Fibroblast of gingiva (primary cell): ENCODE measurements around the gene CD300LG.

Source experiments
- DNase-seq: peaks from one replicate; pipeline ENCODE4 v3.0.0-alpha.2; 2011; ENCODE audit warnings: low read depth

CD300LG gene

DNA sequence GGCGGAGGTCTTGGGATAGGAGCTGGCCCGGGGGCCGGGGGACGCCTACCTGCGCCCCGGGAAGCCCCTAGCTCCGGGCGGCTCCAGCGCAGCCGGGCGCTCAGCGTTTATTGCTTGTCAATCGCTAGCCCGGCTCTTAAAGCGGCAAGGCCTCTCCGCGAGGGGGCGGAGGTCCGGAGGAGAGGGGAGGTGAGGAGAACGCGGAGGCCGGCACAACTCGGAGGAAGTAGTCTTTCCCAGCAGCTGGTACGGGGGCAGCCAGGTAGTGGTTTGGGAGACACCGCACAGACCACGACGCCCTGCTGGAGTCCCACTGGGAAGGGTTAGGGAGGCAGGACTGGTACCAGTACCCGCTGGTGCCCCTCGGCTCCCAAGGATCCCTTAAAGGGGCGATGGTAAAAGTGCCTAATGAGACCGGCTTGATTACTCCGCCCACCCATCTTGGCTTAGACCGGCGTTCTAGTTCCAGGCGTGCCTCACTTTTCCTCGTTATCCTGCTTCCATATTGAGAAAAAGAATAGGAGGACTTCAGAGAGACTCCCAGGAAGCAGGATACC, 60.5 kb downstream of the CD300LG start, which contains the start of gene MPP2:
Gene MPP2, minus strand, starts transcription at position 112 of the 557 bp plus-strand sequence. CDS start 3,076 bp downstream, outside the sequence.
- peak; percentile 46 for DNase-seq

DNA sequence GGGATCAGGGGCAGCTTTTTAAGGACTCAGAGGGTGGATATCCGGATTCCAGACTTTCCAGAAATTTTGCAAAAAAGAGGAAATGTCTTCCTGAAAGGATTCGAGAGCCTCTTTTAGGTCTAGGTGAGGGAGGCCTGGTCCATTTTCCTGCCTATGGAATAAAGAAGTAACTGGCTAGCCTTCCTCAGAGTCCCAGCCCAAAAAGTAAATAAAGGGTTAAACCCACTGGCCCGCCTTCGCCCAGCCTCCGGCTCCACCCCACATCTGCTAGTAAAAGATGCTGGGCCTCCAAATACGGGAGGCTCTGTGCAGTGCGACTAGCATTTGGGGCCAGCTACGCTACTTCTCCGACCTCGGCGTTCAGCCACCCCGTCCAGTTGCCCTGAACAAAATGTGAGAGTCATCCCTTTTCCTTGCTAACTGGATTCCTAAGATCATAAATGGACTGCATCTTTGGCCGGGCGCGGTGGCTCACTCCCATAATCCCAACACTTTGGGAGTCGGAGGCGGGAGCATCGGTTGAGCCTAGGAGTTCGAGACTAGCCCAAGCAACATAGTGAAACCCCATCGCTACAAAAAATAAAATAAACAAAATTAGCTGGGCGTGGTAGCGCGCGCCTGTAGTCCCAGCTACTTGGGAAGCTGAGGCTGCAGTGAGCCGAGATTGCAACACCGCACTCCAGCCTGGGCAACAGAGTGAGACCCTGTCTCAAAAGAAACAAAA, 61.2 kb downstream of the CD300LG start:
- peak; percentile 64 for DNase-seq

DNA sequence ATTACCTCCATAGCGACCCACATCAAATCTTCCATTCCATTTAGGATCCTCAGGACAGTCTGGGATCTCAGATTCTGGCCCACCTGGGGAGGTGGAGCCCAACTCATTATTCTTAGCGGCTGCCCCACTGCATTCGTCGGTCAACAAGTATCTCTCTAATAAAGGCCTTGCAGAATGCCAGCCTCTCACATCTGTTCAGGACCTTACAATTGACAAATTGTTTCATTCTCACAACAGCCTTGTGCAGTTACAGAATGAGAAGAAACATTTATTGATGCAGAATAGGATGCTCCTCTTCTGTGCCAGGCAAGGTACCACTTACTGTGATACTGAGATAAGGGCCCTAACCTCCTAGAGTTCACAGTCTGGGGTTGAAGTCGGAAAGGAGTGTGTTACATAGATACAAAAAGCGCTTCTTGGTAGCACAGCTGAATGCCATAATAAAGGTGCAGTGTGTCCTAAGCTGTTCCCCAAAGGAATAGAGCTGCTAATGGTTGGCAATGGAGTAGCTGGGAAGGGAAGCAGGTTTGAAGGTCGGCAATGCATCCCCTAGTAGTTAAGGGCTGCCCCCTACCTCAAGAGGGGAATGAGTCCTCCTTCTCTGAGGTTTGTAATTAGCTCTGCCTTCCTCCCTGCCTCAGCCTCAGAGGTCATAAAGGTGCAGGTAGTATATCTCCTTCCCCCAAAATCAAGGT, 62.7 kb downstream of the CD300LG start:
- no peak for DNase-seq

DNA sequence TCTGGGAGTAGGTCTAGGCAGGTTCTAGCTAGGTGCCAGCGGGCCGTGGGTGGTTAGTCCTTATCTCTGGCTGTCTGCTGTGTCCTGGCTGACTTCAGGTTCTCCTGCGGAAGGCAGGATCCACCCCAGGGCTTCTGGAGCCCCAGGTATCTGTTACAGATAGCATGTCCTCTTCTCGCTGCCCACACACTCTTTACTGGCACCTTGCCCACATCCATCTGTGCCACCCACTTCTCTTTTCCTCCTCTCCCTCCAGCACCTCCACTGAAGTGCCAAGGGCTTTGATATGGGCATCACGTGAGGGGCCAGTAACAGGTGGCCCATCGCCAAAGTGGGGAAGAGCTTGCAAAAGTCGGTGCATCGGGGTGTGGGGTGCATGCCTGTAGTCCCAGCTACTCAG, 64.9 kb downstream of the CD300LG start:
- DNase-seq, result no peak

DNA sequence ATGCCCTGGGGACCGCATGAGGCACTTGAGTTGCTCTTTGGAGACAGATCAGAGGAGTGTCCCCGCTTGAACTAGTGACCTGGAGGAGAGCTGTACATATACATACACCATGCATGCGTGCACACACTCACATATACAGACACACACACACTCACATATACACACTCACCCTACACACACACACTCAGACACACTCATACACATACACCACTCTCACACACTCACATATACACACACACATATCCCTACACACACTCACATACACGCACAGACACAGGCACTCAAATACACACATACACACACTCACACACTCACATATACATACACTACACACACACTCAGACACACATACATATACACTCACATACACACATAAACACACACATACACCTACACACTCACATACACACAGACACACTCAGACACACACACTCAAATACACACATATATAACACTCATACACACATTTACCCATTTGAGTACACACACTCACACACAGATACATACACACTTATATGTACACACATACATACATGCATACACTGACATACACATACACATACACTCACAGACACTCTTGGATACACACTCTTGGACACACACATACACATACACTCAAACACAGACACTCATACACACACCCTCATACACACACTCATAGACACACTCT, 65.8 kb downstream of the CD300LG start:
- no peak for DNase-seq
